PFSK-1 (cell line): ENCODE data around the gene CDC42EP3.

Source experiments
- FOXP2 ChIP-seq: optimal IDR thresholded peaks from 2 replicates; pipeline ENCODE3; 2011; ENCODE audit warnings: borderline replicate concordance, control low read depth, inconsistent platforms; ENCODE audit not compliant: insufficient read depth; ENCODE audit errors: extremely low read length, extremely low read depth
- POLR2AphosphoS5 ChIP-seq: IDR thresholded peaks from 2 replicates; pipeline ENCODE4 v1.6.1; 2012; ENCODE audit warnings: low read depth, mild to moderate bottlenecking, control low read depth, low read length, moderate library complexity
- SIN3A ChIP-seq: IDR thresholded peaks from 2 replicates; pipeline ENCODE4 v1.6.1; 2012; ENCODE audit warnings: mild to moderate bottlenecking, low read length, moderate library complexity, borderline replicate concordance; ENCODE audit not compliant: insufficient read depth
- TAF1 ChIP-seq: IDR thresholded peaks from 2 replicates; pipeline ENCODE4 v1.6.1; 2012; ENCODE audit warnings: low read length, control low read depth, borderline replicate concordance; ENCODE audit not compliant: insufficient read depth
- TF ChIP-seq, protein P1 (sequence below), 2 experiments: IDR thresholded peaks; 2 replicates each; pipeline versions ENCODE4 v1.6.1 to v1.8.0; 2011 to 2012; ENCODE audit warnings: low read depth in 2 of 2, low read length in 2 of 2, control low read depth in 1 of 2, inconsistent platforms in 1 of 2, mild to moderate bottlenecking in 1 of 2, moderate library complexity in 1 of 2; ENCODE audit not compliant: insufficient read depth in 1 of 2

The CDC42EP3 gene

DNA sequence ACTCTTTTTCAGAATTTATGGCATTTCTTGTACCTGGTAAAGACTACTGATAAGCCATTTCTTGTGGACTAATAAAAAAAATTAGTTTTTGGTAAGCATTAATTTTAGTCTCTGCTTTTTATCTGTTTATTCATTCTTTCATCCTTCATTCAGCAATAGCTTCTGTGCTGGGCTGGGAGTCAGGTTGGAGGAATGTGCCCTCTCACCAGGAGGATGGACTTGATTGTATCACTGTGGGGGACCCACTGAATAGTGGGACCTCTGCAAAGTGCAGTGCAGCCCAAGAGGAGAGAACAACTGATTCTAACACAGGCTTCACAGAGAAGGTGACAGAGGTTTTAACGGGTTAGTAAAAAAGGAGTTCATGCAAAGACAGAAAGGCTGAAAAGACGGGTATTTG is 39.1 kb downstream of the CDC42EP3 start:
- TF ChIP-seq SIN3A, result no peak
- no peak for TF ChIP-seq TAF1
- TF ChIP-seq POLR2AphosphoS5, result no peak
- no peak for TF ChIP-seq FOXP2
- TF ChIP-seq, protein P1, sequence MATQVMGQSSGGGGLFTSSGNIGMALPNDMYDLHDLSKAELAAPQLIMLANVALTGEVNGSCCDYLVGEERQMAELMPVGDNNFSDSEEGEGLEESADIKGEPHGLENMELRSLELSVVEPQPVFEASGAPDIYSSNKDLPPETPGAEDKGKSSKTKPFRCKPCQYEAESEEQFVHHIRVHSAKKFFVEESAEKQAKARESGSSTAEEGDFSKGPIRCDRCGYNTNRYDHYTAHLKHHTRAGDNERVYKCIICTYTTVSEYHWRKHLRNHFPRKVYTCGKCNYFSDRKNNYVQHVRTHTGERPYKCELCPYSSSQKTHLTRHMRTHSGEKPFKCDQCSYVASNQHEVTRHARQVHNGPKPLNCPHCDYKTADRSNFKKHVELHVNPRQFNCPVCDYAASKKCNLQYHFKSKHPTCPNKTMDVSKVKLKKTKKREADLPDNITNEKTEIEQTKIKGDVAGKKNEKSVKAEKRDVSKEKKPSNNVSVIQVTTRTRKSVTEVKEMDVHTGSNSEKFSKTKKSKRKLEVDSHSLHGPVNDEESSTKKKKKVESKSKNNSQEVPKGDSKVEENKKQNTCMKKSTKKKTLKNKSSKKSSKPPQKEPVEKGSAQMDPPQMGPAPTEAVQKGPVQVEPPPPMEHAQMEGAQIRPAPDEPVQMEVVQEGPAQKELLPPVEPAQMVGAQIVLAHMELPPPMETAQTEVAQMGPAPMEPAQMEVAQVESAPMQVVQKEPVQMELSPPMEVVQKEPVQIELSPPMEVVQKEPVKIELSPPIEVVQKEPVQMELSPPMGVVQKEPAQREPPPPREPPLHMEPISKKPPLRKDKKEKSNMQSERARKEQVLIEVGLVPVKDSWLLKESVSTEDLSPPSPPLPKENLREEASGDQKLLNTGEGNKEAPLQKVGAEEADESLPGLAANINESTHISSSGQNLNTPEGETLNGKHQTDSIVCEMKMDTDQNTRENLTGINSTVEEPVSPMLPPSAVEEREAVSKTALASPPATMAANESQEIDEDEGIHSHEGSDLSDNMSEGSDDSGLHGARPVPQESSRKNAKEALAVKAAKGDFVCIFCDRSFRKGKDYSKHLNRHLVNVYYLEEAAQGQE (IDR thresholded peaks at IDR 0.05; ENCODE audit: insufficient read depth in 1 of 2, low read depth in 2 of 2, low read length in 2 of 2), result no peak

DNA sequence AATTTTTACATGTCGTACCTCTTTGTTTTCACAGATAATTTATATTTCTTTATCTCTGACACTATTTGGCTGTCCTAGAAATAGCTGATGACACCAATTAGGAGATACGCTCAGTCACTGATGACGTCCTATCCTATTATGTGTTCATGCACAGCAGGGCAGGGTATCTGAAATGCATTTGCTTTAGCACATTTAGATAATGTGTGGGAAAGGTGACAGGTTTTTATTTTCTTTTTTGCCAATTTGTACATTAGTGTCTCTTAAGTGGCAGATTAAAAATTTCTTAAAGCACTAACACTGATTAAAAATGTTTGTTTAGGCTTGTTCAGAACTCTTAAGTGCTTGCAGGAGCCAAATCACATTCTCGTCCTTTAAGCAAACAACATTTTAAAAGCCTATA is 39.7 kb downstream of the CDC42EP3 start:
- TF ChIP-seq SIN3A (no peak), FOXP2 (no peak), TAF1 (no peak), POLR2AphosphoS5 (no peak)
- TF ChIP-seq, protein P1 (IDR thresholded peaks at IDR 0.05; ENCODE audit: insufficient read depth in 1 of 2, low read depth in 2 of 2, low read length in 2 of 2), result no peak

DNA sequence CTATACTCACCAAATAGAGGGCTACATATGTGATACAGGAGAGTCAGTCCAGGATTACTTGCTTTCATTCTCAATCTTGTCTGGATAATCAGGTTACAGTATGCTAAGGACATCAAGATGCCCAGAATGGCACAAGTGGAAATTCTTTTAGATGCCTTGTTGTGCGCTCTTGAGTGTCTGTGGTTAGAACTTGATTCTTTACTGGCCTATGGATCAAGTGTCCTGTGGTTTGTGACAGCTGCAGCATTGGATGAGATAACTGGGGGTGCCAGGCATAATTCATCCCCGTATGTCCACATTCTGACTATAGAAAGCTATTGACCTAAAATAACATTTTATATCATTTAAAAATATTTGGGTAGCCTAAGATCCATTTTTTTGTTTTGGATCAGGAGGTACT is 40.1 kb downstream of the CDC42EP3 start:
- TF ChIP-seq, protein P1 (IDR thresholded peaks at IDR 0.05; ENCODE audit: insufficient read depth in 1 of 2, low read depth in 2 of 2, low read length in 2 of 2), result no peak
- TF ChIP-seq FOXP2 (no peak), TAF1 (no peak), SIN3A (no peak), POLR2AphosphoS5 (no peak)

DNA sequence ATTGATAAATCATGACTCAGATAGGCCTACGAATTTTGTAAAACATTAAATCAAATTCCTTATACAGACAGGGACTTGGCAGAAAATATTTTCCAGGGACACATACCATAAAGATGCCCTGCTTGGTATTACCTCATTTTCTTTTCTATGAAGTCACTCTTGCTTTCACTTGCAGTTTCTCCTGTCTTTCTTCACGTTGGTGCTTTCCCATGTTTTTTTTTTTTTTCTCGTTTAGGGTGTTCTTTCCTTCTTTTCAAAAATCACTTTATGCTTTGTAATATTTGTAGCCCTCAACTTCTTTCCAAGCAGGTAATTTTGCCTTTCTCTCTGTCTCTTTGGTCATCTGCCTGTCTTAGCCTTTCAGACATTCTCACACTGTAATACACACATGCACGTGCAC is 40.7 kb downstream of the CDC42EP3 start:
- TF ChIP-seq FOXP2 (no peak), TAF1 (no peak), POLR2AphosphoS5 (no peak), SIN3A (no peak)
- TF ChIP-seq, protein P1 (IDR thresholded peaks at IDR 0.05; ENCODE audit: insufficient read depth in 1 of 2, low read depth in 2 of 2, low read length in 2 of 2), result no peak

DNA sequence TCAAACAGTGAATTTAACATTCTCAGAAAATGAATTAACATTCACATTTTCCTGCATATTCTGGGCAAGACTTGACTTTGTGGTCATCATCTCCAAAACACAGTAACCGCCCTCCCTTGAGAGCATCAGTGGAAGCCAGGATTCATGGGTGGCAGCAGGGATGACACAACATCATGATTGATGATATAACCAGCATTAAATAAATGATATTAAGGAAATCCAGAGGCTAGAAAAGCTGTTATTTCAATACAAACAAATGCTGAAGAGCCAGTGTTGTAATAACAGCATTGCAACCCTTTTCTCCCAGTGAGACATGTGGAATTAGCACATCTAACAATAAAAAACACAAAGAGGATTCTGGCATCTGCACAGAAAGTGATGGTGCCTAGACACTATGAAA is 41.1 kb downstream of the CDC42EP3 start:
- TF ChIP-seq, protein P1 (IDR thresholded peaks at IDR 0.05; ENCODE audit: insufficient read depth in 1 of 2, low read depth in 2 of 2, low read length in 2 of 2), result no peak
- TF ChIP-seq POLR2AphosphoS5, result no peak
- no peak for TF ChIP-seq SIN3A
- TF ChIP-seq TAF1, result no peak
- no peak for TF ChIP-seq FOXP2
